OCI-LY7 (cell line): ENCODE results near the gene ROBO1. TPM values are rescaled to one million over a fixed set of nuclear protein-coding genes. Genes with fewer than 3 reads are reported as not detected.

Experiments used
- BruUV-seq: library from RNA; stranded (reverse); fragments of 400-500 nt; replicated peaks from 2 replicates; lab custom pipeline; 2021; lab: Mats Ljungman, UMichigan
- CTCF ChIA-PET: fragments of 300-600 bp; sonication (Branson Sonifier 250); formaldehyde crosslinking; loops from one replicate; lab custom pipeline; 2022; ENCODE audit warnings: antibody characterized with exemption; ENCODE audit not compliant: unreplicated experiment; lab: Charles Lee
- POLR2A ChIA-PET: fragments of 300-600 bp; sonication (Branson Sonifier 250); formaldehyde crosslinking; loops from one replicate; lab custom pipeline; 2022; ENCODE audit warnings: antibody characterized with exemption; lab: Charles Lee
- DNase-seq: peaks from one replicate; pipeline ENCODE4 v3.0.0-alpha.2; 2015; ENCODE audit warnings: low spot score
- H2AFZ ChIP-seq: fragments of 200-600 bp; sonication (generic), shearing (Covaris generic); 2 replicates; pipeline ENCODE4 v1.6.1; 2014; ENCODE audit warnings: mild to moderate bottlenecking, antibody characterized with exemption, low read length, moderate library complexity
- H3K27ac ChIP-seq: fragments of 200-600 bp; sonication (generic); 2 replicates; pipeline ENCODE4 v1.5.1; 2014; ENCODE audit warnings: mixed run types, low read depth, mild to moderate bottlenecking, moderate library complexity, low read length, inconsistent platforms; ENCODE audit not compliant: poor library complexity, severe bottlenecking
- H3K36me3 ChIP-seq: fragments of 200-600 bp; sonication (generic); 2 replicates; pipeline ENCODE4 v1.6.1; 2014; ENCODE audit warnings: mild to moderate bottlenecking, antibody characterized with exemption, low read length, moderate library complexity, mixed read lengths; ENCODE audit not compliant: insufficient read depth
- H3K4me1 ChIP-seq: fragments of 200-600 bp; sonication (generic); 2 replicates; pipeline ENCODE4 v1.5.1; 2014; ENCODE audit warnings: mild to moderate bottlenecking, low read length; ENCODE audit not compliant: insufficient read depth, poor library complexity, severe bottlenecking
- H3K4me2 ChIP-seq: fragments of 200-600 bp; sonication (generic); 2 replicates; pipeline ENCODE4 v1.6.1; 2014; ENCODE audit warnings: mild to moderate bottlenecking, low read length
- H3K4me3 ChIP-seq: fragments of 200-600 bp; sonication (generic); 2 replicates; pipeline ENCODE4 v1.5.1; 2014; ENCODE audit warnings: mild to moderate bottlenecking, low read depth, low read length; ENCODE audit not compliant: poor library complexity, severe bottlenecking
- H3K79me2 ChIP-seq: fragments of 200-600 bp; sonication (generic); 2 replicates; pipeline ENCODE4 v1.6.1; 2016; ENCODE audit warnings: low read depth, mild to moderate bottlenecking, low read length, moderate library complexity, mixed read lengths; ENCODE audit not compliant: insufficient read depth
- H3K9me2 ChIP-seq: fragments of 200-600 bp; sonication (generic); 2 replicates; pipeline ENCODE4 v1.6.1; 2016; ENCODE audit warnings: mild to moderate bottlenecking, low read length, mixed read lengths; ENCODE audit not compliant: insufficient read depth
- H3K9me3 ChIP-seq: fragments of 200-600 bp; sonication (generic); 2 replicates; pipeline ENCODE4 v1.6.1; 2014; ENCODE audit warnings: mild to moderate bottlenecking, mixed run types, low read length, mixed read lengths
- H4K20me1 ChIP-seq: fragments of 200-600 bp; sonication (generic); 2 replicates; pipeline ENCODE4 v1.6.1; 2014; ENCODE audit warnings: mild to moderate bottlenecking, antibody characterized with exemption, low read length, moderate library complexity, mixed read lengths; ENCODE audit not compliant: insufficient read depth
- CTCF ChIP-seq: fragments of 200-600 bp; sonication (generic); conservative IDR thresholded peaks from 2 replicates; pipeline ENCODE4 v1.5.1; 2014; ENCODE audit warnings: mild to moderate bottlenecking, antibody characterized with exemption, low read length, moderate library complexity, mixed read lengths
- EZH2phosphoT487 ChIP-seq: fragments of 200-600 bp; sonication (generic); IDR thresholded peaks from 2 replicates; pipeline ENCODE4 v1.6.1; 2018; ENCODE audit warnings: low read depth, borderline replicate concordance, mild to moderate bottlenecking, mixed run types, antibody characterized with exemption, low read length, moderate library complexity, mixed read lengths
- intact Hi-C: fragments of 100-400 bp; cut with micrococcal nuclease; formaldehyde crosslinking; loops from one replicate; pipeline ENCODE4 v1.10.0; 2022; ENCODE audit not compliant: unreplicated experiment
- total RNA-seq, 2 experiments: library from RNA; depleted of rRNA in 1 of 2; stranded (reverse); fragments of >200 nt in 1 of 2; shearing (Covaris generic) in 1 of 2; gene quantifications; 2 replicates each; pipeline ENCODE4 v1.2.3, GENCODE V29; 2014 to 2022

The ROBO1 gene
- total RNA-seq, 2 experiments from 2014 or later: not detected

- H3K4me1 ChIP-seq: no peaks in the 10 kb centered on the region
- H3K36me3 ChIP-seq: no peaks in the 10 kb centered on the region
- no peak overlapping the region for H3K4me3 ChIP-seq
- no peaks in the 10 kb centered on the region for H3K9me2 ChIP-seq
- BruUV-seq: no TSS peak
- TF ChIP-seq CTCF (no peak), EZH2phosphoT487 (no peak)
- H4K20me1 ChIP-seq: no peaks in the 10 kb centered on the region
- no peak overlapping the region for H2AFZ ChIP-seq
- no peak for DNase-seq
- no peak overlapping the region for H3K27ac ChIP-seq
- intact Hi-C loops: no loop called here
- no peaks in the 10 kb centered on the region for H3K9me3 ChIP-seq
- ChIA-PET POLR2A (no interaction called here), CTCF (no interaction called here)
- H3K4me2 ChIP-seq: no peak overlapping the region
- H3K79me2 ChIP-seq: no peaks in the 10 kb centered on the region
These were observed 114.5 kb downstream of the ROBO1 start for GRCh38 chr3:79653266-79653830.

- Histone ChIP-seq H3K36me3 (no peaks in the 10 kb centered on the region), H3K27ac (no peak overlapping the region), H3K9me3 (no peaks in the 10 kb centered on the region), H4K20me1 (no peaks in the 10 kb centered on the region), H3K4me2 (no peak overlapping the region), H3K4me3 (no peak overlapping the region), H2AFZ (no peak overlapping the region), H3K4me1 (no peaks in the 10 kb centered on the region), H3K9me2 (no peaks in the 10 kb centered on the region), H3K79me2 (no peaks in the 10 kb centered on the region)
- intact Hi-C loops: no loop called here
- no peak for DNase-seq
- ChIA-PET POLR2A (no interaction called here), CTCF (no interaction called here)
- TF ChIP-seq EZH2phosphoT487 (no peak), CTCF (no peak)
- no TSS peak for BruUV-seq
These were observed 116.2 kb downstream of the ROBO1 start for GRCh38 chr3:79651536-79652065.

- intact Hi-C loops: no loop called here
- no peaks in the 10 kb centered on the region for H3K9me2 ChIP-seq
- H3K4me1 ChIP-seq: no peaks in the 10 kb centered on the region
- no TSS peak for BruUV-seq
- no peaks in the 10 kb centered on the region for H3K9me3 ChIP-seq
- no peak overlapping the region for H2AFZ ChIP-seq
- H3K36me3 ChIP-seq: no peaks in the 10 kb centered on the region
- no peak overlapping the region for H3K27ac ChIP-seq
- TF ChIP-seq CTCF: no peak
- no peak for TF ChIP-seq EZH2phosphoT487
- H3K4me3 ChIP-seq: no peak overlapping the region
- no peaks in the 10 kb centered on the region for H3K79me2 ChIP-seq
- no peak for DNase-seq
- H4K20me1 ChIP-seq: no peaks in the 10 kb centered on the region
- ChIA-PET CTCF (no interaction called here), POLR2A (interaction anchor here (1.3 kb wide), 1 partner anchor 24 kb away, joined by 4 read pairs; no protein-coding TSS in a partner anchor)
- no peak overlapping the region for H3K4me2 ChIP-seq
These were observed 127.9 kb downstream of the ROBO1 start for GRCh38 chr3:79639855-79640254.
